GM21737 (cell line): ENCODE data around the gene YIF1B.
A peak's percentile ranks its signal among the peaks of the same experiment; 100 is the strongest.
"Not testable (repeated sequence)": the region's sequence is repeated elsewhere in the genome, so short reads cannot be mapped to it uniquely, and the experiment has no call there.

Experiments
- ATAC-seq: cut with Tn5 transposase; IDR thresholded peaks from one replicate; pipeline ENCODE4 v1.9.1; 2021; ENCODE audit warnings: mild to moderate bottlenecking, moderate library complexity; ENCODE audit not compliant: unreplicated experiment

YIF1B gene, protein sequence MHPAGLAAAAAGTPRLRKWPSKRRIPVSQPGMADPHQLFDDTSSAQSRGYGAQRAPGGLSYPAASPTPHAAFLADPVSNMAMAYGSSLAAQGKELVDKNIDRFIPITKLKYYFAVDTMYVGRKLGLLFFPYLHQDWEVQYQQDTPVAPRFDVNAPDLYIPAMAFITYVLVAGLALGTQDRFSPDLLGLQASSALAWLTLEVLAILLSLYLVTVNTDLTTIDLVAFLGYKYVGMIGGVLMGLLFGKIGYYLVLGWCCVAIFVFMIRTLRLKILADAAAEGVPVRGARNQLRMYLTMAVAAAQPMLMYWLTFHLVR

DNA sequence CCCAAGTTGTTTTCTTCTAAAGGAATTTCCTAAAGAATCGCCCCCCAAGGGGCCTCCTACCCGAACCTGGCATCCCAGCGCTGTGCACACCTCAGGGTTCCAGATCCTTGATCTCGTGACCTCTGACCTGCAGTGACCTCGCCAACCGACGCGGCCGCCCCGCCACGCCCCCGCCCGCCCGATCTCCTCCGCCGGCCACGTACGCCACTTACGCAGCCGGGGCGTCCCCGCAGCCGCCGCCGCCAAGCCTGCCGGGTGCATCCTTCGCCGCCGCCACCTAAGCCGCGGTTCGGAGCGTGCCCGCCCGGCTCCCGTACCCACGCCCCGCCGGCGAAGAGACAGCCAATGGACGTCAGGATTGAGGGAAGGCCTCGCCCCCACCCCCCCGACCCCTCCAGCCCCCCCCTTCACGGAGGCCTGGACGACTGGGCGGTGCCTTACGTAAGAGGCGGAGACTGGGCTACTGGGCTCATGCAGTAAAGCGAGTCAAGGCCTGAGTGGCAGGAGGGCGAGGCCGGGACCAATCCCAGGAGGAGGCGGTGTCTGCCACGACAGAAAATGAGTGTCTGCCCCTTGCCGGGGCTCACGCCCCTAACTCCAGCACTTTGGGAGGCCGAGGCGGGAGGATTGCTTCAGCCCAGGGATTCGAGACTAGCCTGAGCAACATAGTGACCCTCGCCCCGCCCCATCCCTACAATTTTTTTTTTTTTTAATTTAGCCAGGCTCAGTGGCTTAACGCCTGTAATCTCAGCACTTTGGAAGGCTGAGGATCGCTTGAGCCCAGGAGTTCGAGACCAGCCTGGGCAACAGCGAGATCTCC, at the start of gene YIF1B:
Gene YIF1B, minus strand, starts transcription at position 291 of the 820 bp plus-strand sequence. Its CDS starts 30 bp downstream, at position 261.
- peak; percentile 88 for ATAC-seq

DNA sequence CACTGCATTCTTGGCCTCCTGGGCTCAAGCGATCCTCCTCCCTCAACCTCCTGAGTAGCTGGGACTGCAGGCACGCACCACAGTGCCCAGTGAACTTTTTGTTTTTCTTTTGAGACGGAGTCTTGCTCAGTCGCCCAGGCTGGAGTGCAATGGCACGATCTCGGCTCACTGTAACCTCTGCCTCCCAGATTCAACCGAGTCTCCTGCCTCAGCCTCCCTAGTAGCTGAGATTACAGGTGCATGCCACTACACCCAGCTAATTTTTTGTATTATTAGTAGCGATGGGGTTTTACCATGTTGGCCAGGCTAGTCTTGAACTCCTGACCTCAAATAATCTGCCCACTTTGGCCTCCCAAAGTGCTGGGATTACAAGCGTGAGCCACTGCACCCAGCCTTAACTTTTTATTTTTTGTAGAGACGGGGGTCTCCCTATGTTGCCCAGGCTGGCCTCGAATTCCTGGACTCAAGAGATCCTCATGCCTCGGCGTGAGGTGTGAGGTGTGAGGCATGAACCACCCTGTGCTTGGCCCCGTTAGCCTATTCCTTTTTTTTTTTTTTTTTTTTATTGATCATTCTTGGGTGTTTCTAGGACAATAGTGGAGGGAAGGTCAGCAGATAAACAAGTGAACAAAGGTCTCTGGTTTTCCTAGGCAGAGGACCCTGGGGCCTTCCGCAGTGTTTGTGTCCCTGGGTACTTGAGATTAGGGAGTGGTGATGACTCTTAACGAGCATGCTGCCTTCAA, 47.4 kb upstream of the YIF1B start:
- ATAC-seq = not testable (repeated sequence)

DNA sequence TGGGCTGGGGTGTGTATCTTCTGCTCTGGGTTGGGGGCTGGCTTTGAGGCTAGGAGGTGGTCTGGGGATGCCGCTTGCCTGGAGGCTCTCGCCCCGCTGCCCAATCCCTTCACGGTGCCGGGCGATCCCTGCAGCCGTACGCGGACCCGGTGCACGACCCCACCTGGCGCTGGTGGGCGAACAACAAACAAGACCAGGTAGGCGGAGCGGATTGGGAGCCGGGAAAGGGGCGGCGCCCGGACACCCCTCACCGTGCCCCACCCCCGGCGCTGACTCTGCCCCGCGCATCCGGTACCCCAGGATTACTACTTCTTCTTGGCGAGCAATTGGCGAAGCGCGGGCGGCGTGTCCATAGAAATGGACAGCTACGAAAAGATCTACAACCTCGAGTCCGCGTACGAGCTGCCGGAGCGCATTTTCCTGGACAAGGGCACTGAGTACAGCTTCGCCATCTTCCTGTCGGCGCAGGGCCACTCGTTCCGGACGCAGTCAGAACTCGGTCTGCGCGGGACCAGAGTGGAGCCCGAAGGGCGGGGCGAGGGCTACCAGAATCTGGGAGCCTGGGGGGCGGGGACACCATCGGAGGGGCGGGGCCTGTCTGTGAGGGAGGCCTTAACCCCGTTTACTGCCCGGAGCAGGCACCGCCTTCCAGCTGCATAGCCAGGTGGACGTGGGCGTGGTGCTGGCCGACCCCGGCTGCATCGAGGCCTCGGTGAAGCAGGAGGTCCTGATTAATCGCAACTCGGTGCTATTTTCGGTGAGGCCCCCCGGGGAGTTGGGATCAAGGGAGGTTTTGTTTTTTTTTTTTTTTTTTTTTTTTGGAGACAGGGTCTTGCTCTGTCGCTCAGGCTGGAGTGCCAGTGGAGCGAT, 46.6 kb upstream of the YIF1B start:
- ATAC-seq = peak; percentile 57

DNA sequence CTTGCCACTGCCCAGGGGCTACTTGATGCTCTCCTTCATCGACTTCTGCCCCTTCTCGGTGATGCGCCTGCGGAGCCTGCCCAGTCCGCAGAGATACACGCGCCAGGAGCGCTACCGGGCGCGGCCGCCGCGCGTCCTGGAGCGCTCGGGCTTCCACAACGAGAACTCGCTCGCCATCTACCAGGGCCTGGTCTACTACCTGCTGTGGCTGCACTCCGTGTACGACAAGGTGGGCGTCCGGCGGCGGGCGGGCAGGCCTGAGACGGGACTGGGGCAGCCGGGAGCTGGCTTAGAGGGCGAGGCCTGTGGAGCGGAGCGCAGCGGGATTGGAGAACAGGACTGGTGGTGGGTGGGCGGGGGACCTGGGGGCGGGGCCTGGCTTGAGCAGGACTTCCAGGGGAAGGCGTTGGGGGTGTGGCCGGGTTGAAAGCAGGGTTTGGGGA, 45.9 kb upstream of the YIF1B start:
- peak; percentile 42 for ATAC-seq

- ATAC-seq = no peak
These were observed 45.3 kb upstream of the YIF1B start for GRCh38 chr19:38360839-38361631.

DNA sequence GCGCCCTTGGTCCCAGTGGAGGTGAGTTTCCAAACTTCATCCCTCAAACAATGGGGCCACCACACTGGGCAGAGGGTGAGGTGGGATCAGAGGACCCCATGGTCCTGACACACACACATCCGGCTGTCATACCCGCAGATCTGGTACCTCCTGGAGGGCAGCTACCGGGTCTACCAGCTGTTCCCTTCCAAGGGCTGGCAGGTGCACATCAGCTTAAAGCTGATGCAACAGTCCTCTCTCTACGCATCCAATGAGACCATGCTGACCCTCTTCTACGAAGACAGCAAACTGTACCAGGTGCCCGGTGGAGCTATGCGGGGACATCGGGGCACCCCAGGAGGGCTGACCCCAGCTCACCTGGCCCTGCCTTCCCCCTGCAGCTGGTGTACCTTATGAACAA, 44.6 kb upstream of the YIF1B start:
- no peak for ATAC-seq

GRCh38 chr19:38359242-38360021, 43.7 kb upstream of the YIF1B start:
- no peak for ATAC-seq

GRCh38 chr19:38358071-38358470, 42.3 kb upstream of the YIF1B start:
- no peak for ATAC-seq

- ATAC-seq = no peak
These were observed 40.3 kb upstream of the YIF1B start for GRCh38 chr19:38355728-38356725.

DNA sequence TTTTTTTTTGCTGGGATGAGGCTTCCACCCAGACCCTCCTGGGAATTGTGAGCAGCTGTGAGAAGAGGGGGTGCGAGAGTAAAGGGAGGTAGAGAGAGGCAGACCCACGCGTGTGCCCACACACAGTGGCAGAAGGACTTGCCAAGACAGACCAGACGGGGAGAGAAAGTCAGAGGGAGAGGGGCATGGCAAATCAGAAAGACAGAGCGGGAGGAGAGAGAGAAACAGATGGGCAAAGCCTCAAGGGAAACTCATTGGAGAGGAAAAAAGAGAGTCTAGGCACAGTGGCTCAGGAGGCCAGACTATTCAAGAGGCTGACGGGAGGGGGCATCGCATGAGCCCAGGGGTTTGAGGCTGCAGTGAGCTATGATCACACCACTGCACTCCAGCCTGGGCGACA, 36.9 kb upstream of the YIF1B start:
- ATAC-seq = no peak

DNA sequence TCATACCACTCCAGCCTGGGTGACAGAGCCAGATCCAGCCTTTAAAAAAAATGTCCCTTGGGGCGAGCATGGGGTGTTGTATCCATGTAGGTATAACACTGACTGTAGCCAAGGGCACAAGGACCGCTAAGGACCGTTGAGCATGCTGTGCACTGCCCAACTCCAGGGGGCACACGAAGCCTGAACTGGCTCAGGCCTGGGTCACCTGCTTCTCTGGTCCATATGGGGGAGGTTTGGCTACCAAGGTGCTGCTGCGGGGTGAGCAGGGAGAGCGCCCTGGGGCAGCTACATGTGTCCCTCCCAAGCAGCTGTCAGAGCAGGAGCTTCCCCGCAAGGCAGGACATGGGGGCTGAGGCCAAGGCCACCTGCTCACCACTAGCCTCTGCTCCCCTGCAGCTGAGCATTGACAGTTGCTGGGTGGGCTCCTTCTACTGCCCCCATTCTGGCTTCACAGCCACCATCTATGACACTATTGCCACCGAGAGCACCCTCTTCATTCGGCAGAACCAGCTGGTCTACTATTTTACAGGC, 36.2 kb upstream of the YIF1B start:
- no peak for ATAC-seq

- no peak for ATAC-seq
These were observed 35.1 kb upstream of the YIF1B start for GRCh38 chr19:38350883-38351282.

GRCh38 chr19:38346837-38347236, 31.1 kb upstream of the YIF1B start:
- no peak for ATAC-seq

DNA sequence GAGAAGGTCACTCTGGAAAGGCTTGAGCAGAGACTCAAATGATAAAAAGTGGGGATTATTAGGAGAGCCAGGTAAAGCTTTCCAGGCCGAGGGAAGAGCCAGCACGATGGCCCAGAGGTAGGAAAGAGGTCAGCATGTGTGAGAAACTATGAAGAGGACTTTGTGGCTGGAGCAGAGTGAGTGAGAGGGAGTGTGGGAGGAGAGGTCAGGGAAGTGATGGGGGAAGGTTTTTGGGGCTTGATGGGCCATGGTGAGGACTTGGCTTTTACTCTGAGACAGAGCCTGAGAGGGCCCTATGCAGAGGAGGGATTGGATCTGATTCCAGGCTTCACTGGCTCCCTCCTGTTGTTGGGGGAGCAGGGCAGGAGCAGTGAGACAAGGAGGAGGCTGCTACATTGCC, 25.2 kb upstream of the YIF1B start:
- no peak for ATAC-seq

DNA sequence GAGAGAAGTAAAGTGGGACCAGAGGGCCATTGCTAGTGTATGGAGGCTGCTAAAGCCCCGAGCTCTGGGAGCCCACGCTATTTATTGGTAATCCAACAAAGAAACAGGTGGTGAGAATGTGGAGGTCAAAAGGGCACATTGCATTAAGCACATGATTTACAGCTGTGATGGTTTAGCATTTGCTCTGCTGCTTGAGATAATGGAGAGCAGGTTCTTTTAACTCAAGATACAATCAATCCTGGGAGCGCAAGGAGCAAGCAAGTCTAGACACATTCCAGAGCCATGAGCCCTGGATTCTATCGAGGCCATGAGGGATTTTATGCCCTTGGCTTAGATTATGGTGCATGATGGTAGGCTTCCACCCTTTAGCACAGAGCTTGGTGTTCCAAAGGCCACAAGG, 23.3 kb upstream of the YIF1B start:
- not testable (repeated sequence) for ATAC-seq

GRCh38 chr19:38337360-38337653, 21.6 kb upstream of the YIF1B start:
- ATAC-seq = no peak

DNA sequence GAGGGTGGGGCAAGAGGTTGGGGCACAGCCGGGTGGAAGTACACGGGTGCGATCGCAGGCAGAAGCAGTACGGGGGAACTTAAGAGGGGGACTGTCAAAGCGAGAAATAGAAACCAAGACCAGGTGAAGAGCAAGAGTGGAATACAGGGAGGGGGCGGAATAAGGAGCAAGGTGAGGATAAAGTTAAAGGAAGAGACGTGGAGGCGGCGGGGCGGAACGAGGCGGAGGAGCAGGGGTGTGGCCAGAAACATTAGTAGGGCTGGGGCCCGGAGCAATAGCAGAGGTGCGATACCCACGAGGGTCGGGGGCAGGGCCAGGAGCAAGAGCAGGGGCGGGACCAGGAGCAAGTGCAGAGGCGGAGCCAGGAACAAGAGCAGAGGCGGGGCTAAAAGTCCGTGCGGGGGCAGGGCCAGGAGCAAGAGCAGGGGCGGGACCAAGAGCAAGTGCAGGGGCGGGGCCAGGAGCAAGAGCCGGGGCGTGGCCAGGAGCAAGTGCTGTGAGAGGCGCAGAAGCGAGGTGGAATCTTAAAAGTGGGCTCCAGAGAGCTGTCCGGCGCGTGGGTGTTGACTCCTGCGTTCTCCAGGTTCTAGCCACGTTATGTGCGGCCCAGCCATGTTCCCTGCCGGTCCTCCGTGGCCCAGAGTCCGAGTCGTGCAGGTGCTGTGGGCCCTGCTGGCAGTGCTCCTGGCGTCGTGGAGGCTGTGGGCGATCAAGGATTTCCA, 21.1 kb upstream of the YIF1B start:
- ATAC-seq = peak; percentile 49
